Ascending aorta (tissue), 2 donors: Measurements from ENCODE around the gene COG4. TPM values are rescaled to one million over a fixed set of nuclear protein-coding genes. Genes with fewer than 3 reads are reported as not detected.

Source experiments
- DNase-seq, 2 donors: peaks; one replicate each; pipeline ENCODE4 v3.0.0-alpha.2; 2019; ENCODE audit warnings: low spot score in 2 of 2
- H3K27ac ChIP-seq, 2 donors: fragments of 200-600 bp; sonication (generic); one replicate each; pipeline ENCODE4 v1.5.1; 2016 to 2017; ENCODE audit warnings: mild to moderate bottlenecking in 1 of 2
- H3K27me3 ChIP-seq: fragments of 200-600 bp; sonication (generic); one replicate; pipeline ENCODE4 v1.5.1; 2017
- H3K36me3 ChIP-seq, 2 donors: fragments of 200-600 bp; sonication (generic); one replicate each; pipeline ENCODE4 v1.5.1; 2016
- H3K4me1 ChIP-seq, 2 donors: fragments of 200-600 bp; sonication (generic); one replicate each; pipeline ENCODE4 v1.5.1; 2016 to 2017; ENCODE audit warnings: mild to moderate bottlenecking in 1 of 2
- H3K4me3 ChIP-seq, 2 donors: fragments of 200-600 bp; sonication (generic); one replicate each; pipeline ENCODE4 v1.5.1; 2016 to 2017; ENCODE audit warnings: mild to moderate bottlenecking in 1 of 2
- H3K9me3 ChIP-seq, 2 donors: fragments of 200-600 bp; sonication (generic); one replicate each; pipeline ENCODE4 v1.5.1; 2016
- CTCF ChIP-seq, 3 experiments: fragments of 200-600 bp in 2 of 3; fragments of 450-650 bp in 1 of 3; sonication (generic) in 2 of 3; IDR thresholded peaks; one replicate each; pipeline ENCODE4 v1.5.1; 2016 to 2019; ENCODE audit warnings: antibody characterized with exemption in 3 of 3, mild to moderate bottlenecking in 1 of 3, moderate library complexity in 1 of 3
- intact Hi-C: fragments of 100-400 bp; cut with DNase I; formaldehyde crosslinking; loops from one replicate; pipeline ENCODE4 v1.15.1; 2023
- total RNA-seq: library from RNA; depleted of rRNA; stranded (reverse); fragments of >200 nt; gene quantifications from one replicate; pipeline ENCODE4 v1.1.0, GENCODE V29; 2016

Gene COG4
- total RNA-seq, 1 donor from 2014 or later: 59.1 TPM

DNA sequence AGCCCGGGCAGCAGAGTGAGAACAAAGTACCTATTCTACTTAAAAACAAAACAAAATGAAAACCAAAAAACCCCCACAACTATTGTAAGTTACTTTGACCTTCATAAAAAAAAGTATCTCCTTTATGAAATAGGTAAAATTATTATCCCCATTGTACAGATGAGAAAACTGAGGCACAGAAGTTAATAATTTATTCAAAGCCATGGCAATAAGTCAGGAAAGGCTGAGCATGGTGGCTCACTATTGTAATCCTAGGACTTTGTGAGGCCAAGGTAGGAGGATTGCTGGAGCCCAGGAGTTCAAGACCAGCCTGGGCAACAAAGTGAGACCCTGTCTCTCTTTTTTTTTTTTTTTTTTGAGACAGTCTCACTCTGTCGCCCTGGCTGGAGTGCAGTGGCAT lies 38.5 kb downstream of the COG4 start:
- H3K27ac ChIP-seq: no peak overlapping the region

DNA sequence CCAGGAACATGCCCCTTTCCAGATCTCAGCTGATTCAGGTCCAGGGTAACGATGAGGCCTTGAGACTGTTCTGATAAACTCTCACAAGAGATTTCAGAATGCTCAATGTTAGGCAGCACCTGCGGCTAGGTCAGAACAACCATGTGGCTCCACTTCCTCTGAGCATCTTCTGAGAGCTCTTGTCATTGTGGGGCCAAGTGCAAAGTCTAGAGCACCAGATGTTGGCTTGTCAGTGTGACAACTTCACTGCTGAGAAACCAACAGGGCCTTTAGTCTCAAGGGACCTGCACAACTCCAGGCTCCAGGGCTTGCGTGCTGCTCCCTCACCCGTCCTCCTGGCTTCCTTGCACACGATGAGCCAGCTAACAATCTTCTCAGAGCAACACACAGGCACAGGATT lies 39.9 kb downstream of the COG4 start:
- Histone ChIP-seq H3K4me1 (no peaks in the 10 kb centered on the region), H3K9me3 (no peaks in the 10 kb centered on the region), H3K36me3 (peaks cover 52 to 71% of the 10 kb centered on the region in 2 donors), H3K27me3 (no peaks in the 10 kb centered on the region), H3K4me3 (no peak overlapping the region), H3K27ac (no peak overlapping the region)
- no peak for TF ChIP-seq CTCF (IDR thresholded peaks at IDR 0.05)
- no peak for DNase-seq
- intact Hi-C loops: no loop called here

More for the DNA sequence above, 38.5 kb downstream of the COG4 start:
- H3K27me3 ChIP-seq: no peaks in the 10 kb centered on the region
- no peak for DNase-seq
- H3K4me3 ChIP-seq: no peak overlapping the region
- H3K36me3 ChIP-seq: peaks cover 56 to 69% of the 10 kb centered on the region in 2 donors
- TF ChIP-seq CTCF (IDR thresholded peaks at IDR 0.05): no peak
- intact Hi-C loops: no loop called here
- no peaks in the 10 kb centered on the region for H3K4me1 ChIP-seq
- H3K9me3 ChIP-seq: no peaks in the 10 kb centered on the region

DNA sequence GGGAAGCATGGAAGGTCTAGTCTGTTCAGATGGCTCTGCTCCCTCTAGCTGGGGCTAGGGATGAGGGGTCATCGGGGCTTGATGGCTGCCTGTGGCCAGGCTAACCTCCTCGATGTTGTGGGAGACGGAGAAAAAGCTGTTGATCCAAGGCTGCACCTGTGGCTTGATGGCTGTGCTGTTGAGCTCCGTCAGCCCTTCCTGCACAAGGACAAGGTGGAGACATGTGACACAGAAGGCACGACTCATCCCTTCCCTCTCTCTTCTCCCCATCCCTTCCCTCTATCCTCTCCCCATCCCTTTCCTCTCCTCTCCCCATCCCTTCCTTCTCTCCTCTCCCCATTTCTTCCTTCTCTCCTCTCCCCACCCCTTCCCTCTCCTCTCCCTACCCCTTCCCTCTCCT lies 40.7 kb downstream of the COG4 start:
- DNase-seq: no peak
- Histone ChIP-seq H3K4me3 (no peak overlapping the region), H3K36me3 (peaks cover 44 to 69% of the 10 kb centered on the region in 2 donors), H3K27ac (peak overlapping the region; percentile 56 to 65), H3K4me1 (no peaks in the 10 kb centered on the region), H3K9me3 (no peaks in the 10 kb centered on the region), H3K27me3 (no peaks in the 10 kb centered on the region)
- no peak for TF ChIP-seq CTCF (IDR thresholded peaks at IDR 0.05)
- intact Hi-C loops: no loop called here

DNA sequence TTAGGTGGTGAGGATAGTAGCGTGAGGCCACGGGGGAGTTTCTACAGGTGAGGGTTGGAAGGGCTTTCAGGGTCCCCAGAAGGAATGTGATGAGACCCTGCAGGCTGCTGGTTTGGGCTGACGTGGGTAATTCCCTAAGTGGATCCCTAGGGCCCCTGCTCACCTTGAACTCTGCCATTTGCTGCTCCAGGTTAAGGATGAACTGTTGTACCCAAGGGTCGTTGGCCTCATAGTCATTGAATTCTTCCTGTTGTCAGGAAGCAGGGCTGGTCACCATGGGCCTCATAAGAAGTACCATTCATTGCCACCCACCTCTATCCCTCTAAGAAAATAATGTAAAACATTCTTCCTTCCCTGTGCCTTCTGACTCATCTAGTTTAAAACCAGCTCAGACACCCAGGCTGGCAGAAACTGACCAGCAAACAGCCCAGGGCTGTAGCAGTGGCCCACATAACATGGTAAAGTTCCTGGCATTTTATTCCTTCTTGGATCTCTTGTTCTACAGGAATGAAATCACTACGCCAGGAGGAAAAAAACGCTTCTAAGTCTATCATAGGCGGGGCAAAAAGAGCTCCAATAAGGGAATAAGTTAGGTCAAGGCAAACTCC lies 41.3 kb downstream of the COG4 start:
- DNase-seq: no peak
- TF ChIP-seq CTCF (IDR thresholded peaks at IDR 0.05): no peak
- no peak overlapping the region for H3K4me3 ChIP-seq
- peaks cover 38 to 65% of the 10 kb centered on the region in 2 donors for H3K36me3 ChIP-seq
- H3K27ac ChIP-seq: peak overlapping the region; percentile 56 to 65
- H3K4me1 ChIP-seq: no peaks in the 10 kb centered on the region
- no peaks in the 10 kb centered on the region for H3K27me3 ChIP-seq
- H3K9me3 ChIP-seq: no peaks in the 10 kb centered on the region
- intact Hi-C loops: no loop called here

DNA sequence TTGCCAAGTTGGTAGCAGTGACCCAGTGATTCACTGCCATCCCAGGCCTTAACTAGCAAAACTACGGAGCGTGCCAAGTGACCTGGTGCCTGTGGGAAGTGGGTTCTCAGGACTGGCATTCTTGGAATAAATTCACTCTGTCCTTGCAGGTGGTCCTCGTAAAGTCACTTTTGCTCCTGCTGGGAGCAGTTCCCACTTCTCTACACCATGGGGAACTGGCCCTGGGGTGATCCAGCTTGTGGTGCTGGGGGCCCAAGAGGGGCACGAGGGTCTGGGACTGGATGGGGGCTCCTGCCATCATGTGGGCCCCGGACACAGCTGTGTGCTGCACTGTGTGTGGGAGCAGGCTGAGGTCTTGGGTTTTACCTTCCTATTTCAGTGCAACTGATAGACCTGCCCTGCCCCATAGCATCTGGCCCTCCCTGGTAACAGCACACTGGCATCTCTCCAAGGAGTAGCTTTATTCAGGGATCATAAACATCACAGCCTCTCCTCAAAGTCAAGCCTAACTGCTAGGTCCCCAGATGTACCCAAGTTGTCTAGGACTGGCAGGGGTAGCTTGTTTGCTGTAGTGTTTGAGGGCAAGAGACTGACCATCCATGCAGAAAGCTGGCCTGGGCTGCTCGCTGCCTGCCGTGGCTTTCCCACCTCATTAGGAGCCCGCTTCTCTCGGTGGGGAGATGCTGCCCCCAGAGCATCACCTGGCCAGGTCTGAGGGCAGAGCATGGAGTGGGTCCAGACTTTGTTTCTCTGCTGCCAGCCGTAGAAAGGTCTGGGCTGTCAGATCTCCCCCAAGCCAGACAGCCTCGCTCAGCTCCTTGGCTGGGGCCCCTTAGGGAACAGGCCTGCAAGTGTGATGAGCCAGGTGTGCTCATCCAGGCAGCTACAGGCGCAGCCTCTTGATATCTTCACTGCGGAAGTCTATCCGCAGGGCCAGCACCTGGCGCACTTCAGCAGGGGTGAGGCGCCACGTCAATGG lies 42.9 kb downstream of the COG4 start:
- no peak for TF ChIP-seq CTCF (IDR thresholded peaks at IDR 0.05)
- intact Hi-C loops: no loop called here
- no peak overlapping the region for H3K4me3 ChIP-seq
- no peak for DNase-seq
- H3K27me3 ChIP-seq: no peaks in the 10 kb centered on the region
- peaks cover 32 to 63% of the 10 kb centered on the region in 2 donors for H3K36me3 ChIP-seq
- H3K9me3 ChIP-seq: no peaks in the 10 kb centered on the region
- H3K27ac ChIP-seq: no peak overlapping the region
- H3K4me1 ChIP-seq: peaks cover 0 to 7% of the 10 kb centered on the region in 2 donors
